ENCODE measurements around the gene ADCY7. TPM values are rescaled to one million over a fixed set of nuclear protein-coding genes. Genes with fewer than 3 reads are reported as not detected.

Gene ADCY7
- polyA plus RNA-seq, 1 experiment, result 8.5 TPM

- H3K27me3 ChIP-seq (ENCODE audit: control insufficient read depth, insufficient read depth, low read length), result no peaks in the 10 kb centered on the region
- DNase-seq (ENCODE audit: low read depth, low spot score), result no peak
- H3K27ac ChIP-seq (ENCODE audit: low read depth, low read length), result no peak overlapping the region
- CTCF ChIA-PET, result interaction anchor here (0.6 to 3.8 kb wide), 3 partner anchors 9 to 1243 kb away, joined by 3 to 24 read pairs (median 11); no protein-coding TSS in a partner anchor
- H3K4me3 ChIP-seq (ENCODE audit: low read depth, low read length), result no peak overlapping the region
- TF ChIP-seq CTCF (IDR thresholded peaks at IDR 0.05; ENCODE audit: low read depth, low read length), result no peak
- POLR2A ChIA-PET, result interaction anchor here (0.7 kb wide), 1 partner anchor 299 kb away, joined by 4 read pairs; no protein-coding TSS in a partner anchor
- no peaks in the 10 kb centered on the region for H3K9me3 ChIP-seq (ENCODE audit: control insufficient read depth, insufficient read depth, low read length)
Observed at GRCh38 chr16:50363656-50364055, 97.3 kb downstream of the ADCY7 start.

GRCh38 chr16:50365791-50366575, 99.6 kb downstream of the ADCY7 start:
- no peak overlapping the region for H3K27ac ChIP-seq (ENCODE audit: low read depth, low read length)
- peaks cover under 1% of the 10 kb centered on the region for H3K27me3 ChIP-seq (ENCODE audit: control insufficient read depth, insufficient read depth, low read length)
- TF ChIP-seq CTCF (IDR thresholded peaks at IDR 0.05; ENCODE audit: low read depth, low read length), result no peak
- no peak overlapping the region for H3K4me3 ChIP-seq (ENCODE audit: low read depth, low read length)
- H3K9me3 ChIP-seq (ENCODE audit: control insufficient read depth, insufficient read depth, low read length), result no peaks in the 10 kb centered on the region
- DNase-seq (ENCODE audit: low read depth, low spot score), result no peak
- POLR2A ChIA-PET, result no interaction called here
- CTCF ChIA-PET, result interaction anchor here (0.6 to 3.8 kb wide), 5 partner anchors 11 to 441 kb away, joined by 3 to 24 read pairs (median 8); partner anchors contain the start of gene CNEP1R1

Small RNA genes within 50 kb of the gene (small RNA-seq; reads per million reads assigned to genes)
- gene MIR6771 (ENCODE audit: insufficient read length, low read depth), result not detected

Other genes with a start within 250 kb of the ADCY7 start
- gene CNEP1R1, start 241.3 kb upstream of the ADCY7 start, polyA plus RNA-seq (2011; rRNA removed), result 22.4 and 33.0 TPM in 2 replicates
- 15.0 and 17.1 TPM in 2 replicates for gene HEATR3, start 200.6 kb upstream of the ADCY7 start, polyA plus RNA-seq (2011; rRNA removed)
- gene TENT4B, start 113.2 kb upstream of the ADCY7 start, polyA plus RNA-seq (2011; rRNA removed), result 6.0 and 8.9 TPM in 2 replicates
- gene BRD7, start 102.4 kb downstream of the ADCY7 start, polyA plus RNA-seq (2011; rRNA removed), result 49.2 and 69.2 TPM in 2 replicates